ENCODE data around the gene TXNDC8.
"Not testable (repeated sequence)": the region's sequence is repeated elsewhere in the genome, so short reads cannot be mapped to it uniquely, and the experiment has no call there.

Gene TXNDC8

DNA sequence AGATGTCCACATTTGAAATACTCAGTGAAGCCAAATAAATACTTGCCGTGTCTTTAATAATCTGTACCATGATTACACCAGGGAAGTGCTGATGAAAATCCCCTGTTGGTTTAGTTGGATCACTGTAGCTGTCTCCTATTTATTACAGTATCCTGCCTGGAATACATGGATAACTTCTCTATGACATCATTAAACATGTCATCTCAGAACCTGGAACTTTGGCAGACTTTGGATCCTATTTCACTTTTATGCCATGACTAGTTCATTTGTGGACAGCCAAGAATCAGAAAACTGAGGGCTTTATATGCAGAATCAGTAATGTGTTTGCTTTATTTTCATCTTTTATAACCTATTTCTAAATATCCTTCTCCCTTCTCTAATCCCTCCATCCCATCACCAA is at the start of gene TXNDC8:
Gene TXNDC8, minus strand, starts transcription at position 137 of the 400 bp plus-strand sequence.
- DNase-seq = no peak

- DNase-seq = no peak
Observed at GRCh38 chr9:110383491-110383890, 45.8 kb upstream of the TXNDC8 start.

DNA sequence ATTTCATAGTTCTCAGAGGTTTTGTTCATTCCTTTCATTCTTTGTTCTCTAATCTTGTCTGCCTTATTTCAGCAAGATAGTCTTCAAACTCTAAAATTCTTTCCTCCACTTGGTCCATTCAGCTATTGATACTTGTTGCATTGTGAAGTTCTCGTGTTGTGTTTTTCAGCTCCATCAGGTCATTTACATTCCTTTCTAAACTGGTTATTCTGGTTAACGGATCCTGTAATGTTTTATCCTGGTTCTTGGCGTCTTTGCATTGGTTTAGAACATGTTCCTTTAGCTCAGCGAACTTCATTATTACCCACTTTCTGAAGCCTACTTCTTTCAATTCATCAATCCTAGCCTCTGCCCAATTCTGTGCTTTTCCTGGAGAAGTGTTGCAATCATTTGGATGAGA is 45.1 kb upstream of the TXNDC8 start:
- DNase-seq = no peak

DNA sequence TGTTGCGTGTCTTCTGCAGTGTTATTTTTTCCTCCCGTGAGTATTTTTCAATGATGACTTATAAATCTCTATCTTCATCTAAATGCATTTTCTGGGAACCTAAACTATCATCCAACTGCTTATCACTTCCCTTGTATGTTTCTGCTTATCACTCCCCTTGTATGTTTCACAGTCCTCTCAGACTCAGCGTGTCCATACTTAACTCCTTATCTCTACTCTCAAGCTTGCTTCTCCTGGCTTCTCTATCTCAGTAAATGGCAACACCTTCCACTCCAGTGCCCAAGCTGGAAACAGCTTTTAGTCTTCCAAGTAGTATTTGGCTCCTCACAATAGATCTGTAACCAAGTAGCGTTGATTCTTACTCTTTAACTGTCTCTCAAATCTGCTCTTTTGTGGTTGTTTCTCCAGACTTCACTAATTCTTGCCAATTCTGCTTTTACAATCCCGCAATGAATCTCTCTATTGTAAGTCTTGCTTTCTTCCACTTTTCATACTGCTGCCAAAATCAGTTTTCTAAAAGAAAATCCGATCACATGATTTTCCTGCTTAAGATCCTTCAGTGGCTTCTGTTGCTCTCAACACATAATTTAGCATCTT is 33.8 kb upstream of the TXNDC8 start:
- no peak for DNase-seq

DNA sequence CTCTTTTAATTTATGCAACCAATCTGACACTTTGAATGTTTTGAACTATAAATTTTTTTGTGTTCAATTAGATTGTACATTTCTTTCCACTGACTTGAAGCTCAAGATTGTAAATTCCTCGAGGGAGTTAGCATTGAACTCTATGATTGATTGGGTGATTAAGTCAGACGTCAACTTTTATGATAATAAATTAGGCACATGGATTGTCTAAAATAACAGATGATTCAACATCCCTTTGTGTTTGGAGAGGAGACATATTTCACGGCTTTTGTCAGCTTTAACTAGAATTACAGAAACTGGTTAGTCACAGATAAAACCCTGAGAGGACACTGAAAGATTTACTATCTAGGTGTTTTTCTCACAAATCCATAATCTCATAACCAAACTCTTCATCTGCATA is 32.7 kb upstream of the TXNDC8 start:
- no peak for DNase-seq

DNA sequence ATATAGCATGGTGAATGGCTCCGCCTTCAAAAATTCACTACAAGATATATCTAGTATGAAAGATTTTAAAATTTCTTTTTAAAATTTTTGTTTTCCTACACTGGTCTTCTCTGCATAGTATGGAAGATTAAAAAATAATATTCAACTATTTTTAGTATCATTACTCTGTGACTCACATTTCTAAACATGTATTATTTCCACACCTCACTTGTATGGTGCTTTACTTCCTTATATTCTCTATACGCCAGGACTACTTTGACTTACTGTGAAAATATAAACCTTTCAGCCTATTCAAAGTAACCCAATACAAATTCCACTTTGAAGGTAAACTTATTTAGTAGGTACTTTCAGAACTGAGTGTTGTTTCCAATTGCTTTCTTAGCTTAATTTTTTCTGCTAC is 26.8 kb upstream of the TXNDC8 start:
- DNase-seq = no peak

- DNase-seq = not testable (repeated sequence)
Observed at GRCh38 chr9:110358992-110359391, 21.3 kb upstream of the TXNDC8 start.

DNA sequence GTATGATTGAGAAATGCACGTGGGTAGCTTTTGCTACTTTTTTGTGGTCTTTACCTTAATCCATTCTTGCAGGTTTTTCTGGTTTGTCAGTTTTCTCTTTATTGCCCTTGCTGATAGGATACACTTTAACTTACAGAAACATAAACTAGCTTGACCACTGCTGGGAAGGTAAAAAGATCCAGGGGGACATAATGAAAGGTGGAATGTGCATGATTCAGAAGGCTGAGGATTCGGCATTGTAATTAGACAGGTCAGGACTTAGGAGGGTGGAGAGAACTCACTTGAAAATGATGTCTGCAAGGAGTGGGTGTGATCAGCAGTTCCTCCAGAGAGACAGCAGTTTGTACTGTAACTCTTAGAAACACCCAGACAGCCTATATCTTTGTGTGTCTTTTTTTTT is 19.8 kb upstream of the TXNDC8 start:
- DNase-seq = no peak

GRCh38 chr9:110356639-110357395 is 19.2 kb upstream of the TXNDC8 start:
- DNase-seq = no peak

DNA sequence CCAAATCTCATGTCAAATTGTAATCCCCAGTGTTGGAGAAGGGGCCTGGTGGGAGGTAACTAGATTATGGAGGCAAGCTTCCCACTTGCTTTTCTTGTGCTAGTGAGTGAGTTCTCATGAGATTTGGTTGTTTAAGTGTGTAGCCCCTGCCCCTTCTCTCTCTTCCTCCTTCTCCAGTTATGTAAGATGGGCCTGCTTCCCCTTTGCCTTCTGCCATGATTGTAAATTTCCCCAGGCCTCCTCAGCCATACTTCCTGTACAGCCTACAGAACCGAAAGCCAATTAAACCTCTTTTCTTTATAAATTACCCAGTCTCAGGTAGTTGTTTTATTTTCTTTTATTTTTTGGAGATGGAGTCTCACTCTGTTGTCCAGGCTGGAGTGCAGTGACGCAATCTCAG is 18.2 kb upstream of the TXNDC8 start:
- no peak for DNase-seq

GRCh38 chr9:110351009-110351467 is 13.4 kb upstream of the TXNDC8 start:
- DNase-seq = no peak

GRCh38 chr9:110346325-110346724 is 8.7 kb upstream of the TXNDC8 start:
- no peak for DNase-seq

DNA sequence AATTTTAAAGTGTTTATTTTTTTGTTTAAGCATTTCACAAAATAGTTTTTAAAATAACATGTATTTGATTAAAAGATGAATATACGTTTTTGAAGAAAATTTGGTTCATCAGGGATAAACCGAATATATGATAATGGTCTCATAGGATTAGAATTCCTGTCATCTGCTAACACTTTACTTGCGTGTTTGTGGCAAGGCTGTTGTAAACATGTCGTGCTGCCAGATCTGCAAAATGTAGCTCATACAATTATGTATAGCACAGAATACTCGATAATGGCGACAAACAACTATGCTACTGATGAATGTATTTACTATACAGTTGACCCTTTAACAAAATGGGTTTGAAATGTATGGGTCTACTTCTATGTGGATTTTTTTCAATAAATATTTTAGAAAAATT is 7.2 kb upstream of the TXNDC8 start:
- no peak for DNase-seq

- DNase-seq = no peak
Observed at GRCh38 chr9:110343551-110343950, 5.9 kb upstream of the TXNDC8 start.

DNA sequence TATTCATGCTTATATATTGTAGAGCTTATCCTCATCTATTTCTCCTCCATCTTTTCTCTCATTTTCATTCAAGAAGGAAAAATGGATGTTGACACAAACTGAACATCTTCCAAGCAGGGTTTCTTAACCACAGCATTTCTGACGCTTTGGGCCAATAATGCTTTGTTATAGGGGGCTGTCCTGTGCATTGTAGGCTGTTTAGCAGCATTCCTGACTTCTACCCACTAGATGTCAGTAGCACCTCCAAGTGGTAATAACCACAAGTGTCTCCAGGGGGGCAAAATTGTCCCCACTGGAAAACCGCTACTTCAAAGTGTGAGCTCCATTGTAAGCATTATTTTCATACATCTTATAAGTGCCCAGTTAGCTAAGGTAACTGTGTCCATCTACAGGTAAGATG is 2.6 kb upstream of the TXNDC8 start:
- DNase-seq = no peak

DNA sequence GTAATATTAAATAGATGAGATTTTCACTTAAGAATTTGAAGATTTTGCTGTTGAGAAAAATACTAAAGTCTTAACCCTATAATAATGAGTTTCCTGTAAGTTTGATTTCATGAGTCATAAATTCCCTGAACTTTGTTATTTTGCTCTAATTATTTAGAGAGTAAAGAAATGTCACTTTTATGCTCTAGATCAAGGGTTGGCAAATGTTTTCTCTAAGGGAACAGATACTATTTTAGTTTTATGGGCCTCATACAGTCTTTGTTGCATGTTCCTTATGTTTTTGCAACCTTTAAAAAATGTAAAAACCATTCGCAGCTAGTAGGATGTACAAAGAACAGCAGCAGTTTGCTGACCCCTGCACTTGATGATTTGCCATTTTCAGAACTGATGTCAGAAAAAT is 480 bp upstream of the TXNDC8 start:
- no peak for DNase-seq

GRCh38 chr9:110336363-110336762 is 1.3 kb downstream of the TXNDC8 start:
- DNase-seq = no peak

DNA sequence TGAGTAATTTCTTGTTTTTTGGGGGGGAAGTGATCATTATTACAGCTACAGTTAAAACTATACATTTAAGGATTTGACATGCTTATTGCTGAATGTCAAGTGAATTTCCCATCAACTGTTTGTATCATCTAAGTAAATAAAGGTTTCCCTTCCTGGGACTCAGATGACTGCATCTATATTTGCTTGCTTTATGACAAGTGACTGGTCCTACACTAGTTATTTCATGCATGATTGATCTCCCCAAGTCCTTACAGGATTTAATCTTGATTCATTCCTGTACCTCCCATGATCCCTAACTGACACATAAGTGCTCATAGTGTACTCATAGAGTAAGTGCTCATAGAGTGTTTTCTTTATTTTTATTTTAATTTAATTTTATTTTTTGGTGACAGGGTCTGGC is 2.8 kb downstream of the TXNDC8 start:
- no peak for DNase-seq

- no peak for DNase-seq
Observed at GRCh38 chr9:110334183-110334582, 3.5 kb downstream of the TXNDC8 start.

- DNase-seq = no peak
Observed at GRCh38 chr9:110332766-110333165, 4.9 kb downstream of the TXNDC8 start.

DNA sequence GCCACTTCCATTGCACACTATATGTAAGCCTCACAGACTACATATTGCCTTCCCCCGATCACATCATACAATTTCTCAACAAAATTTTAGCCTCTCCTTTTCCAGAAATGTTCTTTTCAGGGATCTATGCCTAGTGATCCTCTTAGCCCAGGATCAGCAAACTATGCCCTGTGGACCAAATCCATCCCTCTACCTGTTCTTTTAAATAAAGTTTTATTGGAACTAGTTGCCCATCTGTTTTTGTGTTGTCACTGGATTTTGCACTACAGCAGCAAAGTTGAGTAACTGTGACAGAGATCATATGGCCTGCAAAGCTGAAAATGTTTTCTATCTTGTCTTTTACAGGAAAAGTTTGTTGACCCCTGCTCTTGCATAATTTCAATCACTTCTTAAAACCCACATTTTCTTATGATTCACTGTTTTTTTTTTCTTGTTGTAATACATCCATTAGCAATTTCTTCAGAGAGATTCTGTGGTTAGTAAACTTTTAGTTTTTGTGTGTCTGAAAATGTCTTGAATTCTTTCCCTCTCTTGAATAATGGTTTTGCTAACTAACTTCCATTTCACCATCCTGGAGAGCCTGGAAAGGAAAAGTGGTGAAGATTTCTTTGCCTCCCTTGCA is 7.1 kb downstream of the TXNDC8 start:
- DNase-seq = no peak

DNA sequence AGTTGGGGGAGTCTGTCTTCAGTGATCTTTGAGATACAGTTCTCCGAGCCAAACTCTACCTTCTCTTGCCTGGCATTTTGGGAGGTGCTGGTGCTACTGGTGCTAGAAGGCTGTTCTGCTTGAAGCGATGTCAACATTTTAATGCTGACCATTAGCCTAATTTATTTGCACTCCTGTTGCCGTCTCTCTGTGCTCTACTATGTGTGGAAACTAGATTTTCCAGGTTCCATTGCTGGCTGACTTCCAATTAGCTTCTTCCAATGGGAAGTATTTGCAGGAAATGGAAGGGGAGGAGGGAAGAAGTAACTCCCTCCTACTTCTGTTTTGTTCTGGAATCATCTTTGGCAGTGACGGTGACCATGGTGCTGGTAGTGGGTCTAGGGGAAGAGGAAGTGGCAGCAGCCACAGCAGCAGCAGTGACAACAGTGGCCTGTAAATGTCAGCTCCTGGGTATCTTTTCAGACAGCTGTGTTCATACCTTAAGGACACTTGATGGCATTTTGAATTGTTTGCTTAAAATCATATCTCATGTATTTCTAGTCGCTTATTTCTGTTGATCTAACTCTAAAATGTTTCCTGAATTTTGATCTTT is 7.9 kb downstream of the TXNDC8 start:
- no peak for DNase-seq

- no peak for DNase-seq
Observed at GRCh38 chr9:110328763-110329162, 8.9 kb downstream of the TXNDC8 start.

- DNase-seq = no peak
Observed at GRCh38 chr9:110327716-110328115, 9.9 kb downstream of the TXNDC8 start.

Measured in activated T-cell treated with anti-CD3 and anti-CD28 coated beads for 4 hours (primary cell).